Adrenal gland (tissue), 12 donors: ENCODE results near the gene UNK. TPM values are rescaled to one million over a fixed set of nuclear protein-coding genes. Genes with fewer than 3 reads are reported as not detected.

Source experiments
- DNase-seq, 7 donors: peaks; one replicate each; pipeline ENCODE4 v3.0.0-alpha.2; 2019 to 2020
- H3K27ac ChIP-seq, 5 donors: fragments of 200-600 bp; sonication (generic) in 4 of 5; 1 replicate in 3 of 5; 2 replicates in 2 of 5; pipeline versions ENCODE4 v1.5.1 to v1.8.0; 2016 to 2020; ENCODE audit warnings: mild to moderate bottlenecking in 1 of 5
- H3K27me3 ChIP-seq: fragments of 200-600 bp; 2 replicates; pipeline ENCODE4 v1.8.0; 2021
- H3K36me3 ChIP-seq, 2 donors: fragments of 200-600 bp; replicated peaks in 1 of 2; 1 replicate in 1 of 2; 2 replicates in 1 of 2; pipeline versions ENCODE4 v1.5.1 to v1.8.0; 2018 to 2022
- H3K4me1 ChIP-seq, 2 donors: fragments of 200-600 bp; replicated peaks in 1 of 2; 1 replicate in 1 of 2; 2 replicates in 1 of 2; pipeline versions ENCODE4 v1.5.1 to v1.8.0; 2018 to 2021
- H3K4me3 ChIP-seq, 4 donors: fragments of 200-600 bp; sonication (generic) in 3 of 4; one replicate each; pipeline ENCODE4 v1.5.1; 2016 to 2018
- H3K9me3 ChIP-seq, 3 donors: fragments of 200-600 bp; sonication (generic) in 1 of 3; replicated peaks in 1 of 3; 1 replicate in 2 of 3; 2 replicates in 1 of 3; pipeline versions ENCODE4 v1.5.1 to v1.8.0; 2016 to 2021
- CTCF ChIP-seq, 6 experiments: fragments of 450-650 bp in 4 of 6; fragments of 200-600 bp in 2 of 6; sonication (generic) in 1 of 6; IDR thresholded peaks; 1 replicate in 5 of 6; 2 replicates in 1 of 6; pipeline versions ENCODE4 v1.5.1 to v1.8.0; 2016 to 2021; ENCODE audit warnings: antibody characterized with exemption in 6 of 6, mild to moderate bottlenecking in 2 of 6, moderate library complexity in 1 of 6
- POLR2A ChIP-seq, 2 donors: fragments of 450-650 bp; IDR thresholded peaks; one replicate each; pipeline ENCODE4 v1.6.1; 2017; ENCODE audit warnings: antibody characterized with exemption in 2 of 2, mild to moderate bottlenecking in 2 of 2, moderate library complexity in 1 of 2
- WGBS, 4 donors: extraction: QIAGEN DNeasy Blood & Tissue Kit in 2 of 4; methylation state at CpG; one replicate each; pipeline versions ENCODE4 v1.1.5 to v1.1.7; 2013 to 2017; 5-methylcytosine and 5-hydroxymethylcytosine counted together
- intact Hi-C, 2 donors: fragments of 100-400 bp; cut with DNase I; formaldehyde crosslinking; loops; one replicate each; pipeline versions ENCODE4 v1.14.1 to v1.15.0; 2022 to 2023
- polyA plus RNA-seq, 3 donors: library from polyadenylated mRNA; stranded (reverse); fragments of 200-250 nt in 2 of 3; fragments of 350-450 nt in 1 of 3; fragmentation: Illumina TruSeq in 1 of 3; extraction: RNeasy Lipid Tissue Mini Kit (QIAGEN cat#74804) in 1 of 3; gene quantifications; one replicate each; pipeline ENCODE4 v1.2.3, GENCODE V29; 2013 to 2014
- total RNA-seq, 9 donors: library from RNA; depleted of rRNA in 4 of 9; stranded (reverse); fragments of >200 nt in 4 of 9; fragments of 120-200 nt in 1 of 9; fragmentation: NEBNext Ultra II Directional in 1 of 9; extraction: Animal tissue kit (Norgen Biotek cat#: 25700) in 1 of 9; gene quantifications; one replicate each; pipeline versions ENCODE4 v1.1.0 to v1.2.4, GENCODE V29; 2013 to 2023
- donor health status: healthy with polysubstance abuse.
- donor health status: Bipolar disorder and iron deficiency.
- donor health status: DM: yes; HTN: yes; CAD: no.
- donor health status: DM: no; HTN: no; CAD: no.
- donor health status: DM: no; HTN: no; CAD: no.
- donor health status: DM: yes; HTN: yes; CAD: no.

UNK gene
- total and polyA plus RNA-seq, 12 donors: 13.6 to 45.9 (median 24.6) TPM

GRCh38 chr17:75825748-75826370, 41.3 kb downstream of the UNK start:
- Histone ChIP-seq H3K27ac (peak overlapping the region in 2 of 5 donors; percentile 49 to 70), H3K9me3 (no peaks in the 10 kb centered on the region), H3K36me3 (peaks cover 0 to 45% of the 10 kb centered on the region in 2 donors), H3K27me3 (no peaks in the 10 kb centered on the region), H3K4me3 (no peak overlapping the region), H3K4me1 (peaks cover 13 to 17% of the 10 kb centered on the region in 2 donors)
- WGBS, 4 donors: 79 to 92% (median 85%) methylated on average over 8 to 12 of the region's 12 CpGs
- intact Hi-C loops: loop anchor here in 1 of 2 donors (5.0 to 10.0 kb wide), 2 partner anchors 34 to 61 kb away; partner anchors contain the start of gene GALK1
- no peak for DNase-seq
- TF ChIP-seq POLR2A (IDR thresholded peaks at IDR 0.05) (no peak), CTCF (IDR thresholded peaks at IDR 0.05) (no peak)

- Histone ChIP-seq H3K36me3 (peaks cover 0 to 38% of the 10 kb centered on the region in 2 donors), H3K4me3 (no peak overlapping the region), H3K27ac (peak overlapping the region in 4 of 5 donors; percentile 45 to 84 (median 64)), H3K4me1 (peaks cover 13 to 17% of the 10 kb centered on the region in 2 donors), H3K27me3 (no peaks in the 10 kb centered on the region), H3K9me3 (no peaks in the 10 kb centered on the region)
- 68 to 77% (median 72%) methylated on average over 10 to 14 of the region's 14 CpGs for WGBS, 4 donors
- no peak for TF ChIP-seq POLR2A (IDR thresholded peaks at IDR 0.05)
- DNase-seq: no peak
- intact Hi-C loops: loop anchor here in 1 of 2 donors (5.0 to 10.0 kb wide), 2 partner anchors 34 to 62 kb away; partner anchors contain the start of gene GALK1
Measured at GRCh38 chr17:75826561-75827307, 42.1 kb downstream of the UNK start.

GRCh38 chr17:75827308-75828075, 42.9 kb downstream of the UNK start:
- peaks cover 10 to 17% of the 10 kb centered on the region in 2 donors for H3K4me1 ChIP-seq
- peak in 6 of 7 donors; percentile 65 to 88 (median 74) for DNase-seq
- WGBS, 4 donors: 14 to 48% (median 20%) methylated on average over 3 to 21 of the region's 21 CpGs
- H3K4me3 ChIP-seq: peak overlapping the region in 1 of 4 donors; percentile 35
- no peaks in the 10 kb centered on the region for H3K27me3 ChIP-seq
- peak overlapping the region in 4 of 5 donors; percentile 45 to 84 (median 64) for H3K27ac ChIP-seq
- peak; percentile 61 to 83 (median 67) for TF ChIP-seq CTCF (IDR thresholded peaks at IDR 0.05)
- TF ChIP-seq POLR2A (IDR thresholded peaks at IDR 0.05): no peak
- H3K9me3 ChIP-seq: no peaks in the 10 kb centered on the region
- peaks cover 0 to 34% of the 10 kb centered on the region in 2 donors for H3K36me3 ChIP-seq
- intact Hi-C loops: loop anchor here in 1 of 2 donors (5.0 to 10.0 kb wide), 2 partner anchors 35 to 63 kb away; partner anchors contain the start of gene GALK1

GRCh38 chr17:75828076-75828400, 43.4 kb downstream of the UNK start:
- Histone ChIP-seq H3K4me1 (peaks cover 8 to 17% of the 10 kb centered on the region in 2 donors), H3K4me3 (peak overlapping the region in 1 of 4 donors; percentile 35), H3K36me3 (peaks cover 0 to 29% of the 10 kb centered on the region in 2 donors), H3K9me3 (no peaks in the 10 kb centered on the region), H3K27me3 (no peaks in the 10 kb centered on the region), H3K27ac (peak overlapping the region in 4 of 5 donors; percentile 32 to 84 (median 61))
- 48 to 76% (median 57%) methylated on average over 3 to 11 of the region's 11 CpGs for WGBS, 4 donors
- intact Hi-C loops: loop anchor here in 1 of 2 donors (5.0 to 10.0 kb wide), 2 partner anchors 36 to 63 kb away; partner anchors contain the start of gene GALK1
- TF ChIP-seq CTCF (IDR thresholded peaks at IDR 0.05) (no peak), POLR2A (IDR thresholded peaks at IDR 0.05) (no peak)
- DNase-seq: no peak
